ENCODE measurements around the gene ATMIN. TPM values are rescaled to one million over a fixed set of nuclear protein-coding genes. Genes with fewer than 3 reads are reported as not detected.

Gene ATMIN
- total RNA-seq, 1 experiment from 2014 or later: 66.6 TPM

GRCh38 chr16:80997139-80997798 lies 38.4 kb upstream of the ATMIN start:
- H3K27me3 ChIP-seq (ENCODE audit: insufficient read depth, low read length): no peaks in the 10 kb centered on the region
- peaks cover 4 to 7% (median 6%) of the 10 kb centered on the region in 3 experiments; a peak in 6 of 7 replicates for H3K36me3 Mint-ChIP-seq (ENCODE audit: insufficient read depth in 1 of 3, low read depth in 3 of 3)
- H4K91ac ChIP-seq (ENCODE audit: insufficient read length, low read depth, low read length): no peak overlapping the region
- no peaks in the 10 kb centered on the region for H3K27me3 Mint-ChIP-seq (ENCODE audit: low read depth)
- H3K14ac ChIP-seq (ENCODE audit: insufficient read depth, low read length): no peak overlapping the region
- no peak overlapping the region for H3K56ac ChIP-seq (ENCODE audit: insufficient read length, low read depth, low read length)
- H2AFZ ChIP-seq (ENCODE audit: low read length): no peak overlapping the region
- H2BK5ac ChIP-seq (ENCODE audit: insufficient read length, low read length): no peak overlapping the region
- peaks cover 12% of the 10 kb centered on the region for H3K79me1 ChIP-seq (ENCODE audit: insufficient read depth, low read depth, low read length, poor library complexity, severe bottlenecking)
- peaks cover 0 to 12% of the 10 kb centered on the region in 2 experiments; a peak in 2 of 4 replicates for H3K4me1 Mint-ChIP-seq
- no peak overlapping the region for H3K4me3 Mint-ChIP-seq
- H2AK5ac ChIP-seq (ENCODE audit: insufficient read length, low read length): no peak overlapping the region
- no peak overlapping the region for H3K23ac ChIP-seq (ENCODE audit: insufficient read length, low read depth, low read length)
- no peak overlapping the region for H3T11ph ChIP-seq (ENCODE audit: low read length)
- no peak overlapping the region for H3K27ac ChIP-seq (ENCODE audit: insufficient read length, low read depth, low read length)
- TF ChIP-seq CTCF (conservative IDR thresholded peaks at IDR 0.05): no peak
- H3K9me3 Mint-ChIP-seq: peaks cover 0 to 2% of the 10 kb centered on the region in 2 experiments; a peak in 2 of 5 replicates
- no peak overlapping the region for H3K9ac ChIP-seq (ENCODE audit: extremely low read depth, insufficient read length, low read length)
- H3K23me2 ChIP-seq (ENCODE audit: insufficient read length, low read depth, low read length, poor library complexity, severe bottlenecking): no peaks in the 10 kb centered on the region
- no peak overlapping the region for H2BK120ac ChIP-seq (ENCODE audit: low read depth, low read length, poor library complexity, severe bottlenecking)
- no peak overlapping the region; a peak in 1 of 7 replicates for H3K27ac Mint-ChIP-seq
- H3K9me3 ChIP-seq (ENCODE audit: control insufficient read depth, low read depth, low read length): no peaks in the 10 kb centered on the region
- no peak overlapping the region for H4K5ac ChIP-seq (ENCODE audit: insufficient read length, low read depth, low read length)
- no peak overlapping the region for H3K4me2 ChIP-seq (ENCODE audit: insufficient read depth, insufficient read length, low read length)
- no peak for DNase-seq
- H2BK12ac ChIP-seq (ENCODE audit: insufficient read length, low read depth, low read length): no peak overlapping the region
- H3K4ac ChIP-seq (ENCODE audit: low read depth, low read length): no peak overlapping the region
- H2BK15ac ChIP-seq (ENCODE audit: low read depth, low read length): no peak overlapping the region
- H3K4me1 ChIP-seq (ENCODE audit: insufficient read depth, low read length): no peaks in the 10 kb centered on the region
- H4K20me1 ChIP-seq (ENCODE audit: control insufficient read depth, insufficient read depth, insufficient read length): no peaks in the 10 kb centered on the region
- peaks cover 6% of the 10 kb centered on the region; the same call in 1 of the 2 replicates for H3K79me2 ChIP-seq (ENCODE audit: insufficient read depth, low read length)
- H2BK20ac ChIP-seq (ENCODE audit: low read depth, low read length, poor library complexity, severe bottlenecking): no peak overlapping the region
- WGBS (ENCODE audit: extremely low coverage, insufficient read length, low lambda C conversion rate): 100% methylated on average over 2 of the region's 9 CpGs
- H4K8ac ChIP-seq (replicated peaks; ENCODE audit: insufficient read length, low read depth, low read length): no peak overlapping the region
- H3K18ac ChIP-seq (ENCODE audit: insufficient read length, low read depth, low read length): no peak overlapping the region

Data from H9 (cell line).